ENCODE measurements around the gene DRGX. TPM values are rescaled to one million over a fixed set of nuclear protein-coding genes. Genes with fewer than 3 reads are reported as not detected.

Gene DRGX
- total and polyA plus RNA-seq, 2 of the 4 experiments (the other 2 are of a cell fraction), result not detected

- ChIA-PET POLR2A (ENCODE audit: unreplicated experiment) (no interaction called here), CTCF (no interaction called here)
- Histone ChIP-seq H3K4me1 (ENCODE audit: control insufficient read depth, insufficient read depth, low read length) (no peaks in the 10 kb centered on the region), H3K36me3 (ENCODE audit: control insufficient read depth, insufficient read depth, low read length) (no peaks in the 10 kb centered on the region), H3K9me3 (ENCODE audit: control insufficient read depth, insufficient read depth, low read length) (no peaks in the 10 kb centered on the region), H4K5ac (ENCODE audit: low read depth, low read length) (no peak overlapping the region), H2AK9ac (replicated peaks; ENCODE audit: low read depth, low read length, poor library complexity) (no peak overlapping the region), H3K4me3 (ENCODE audit: insufficient read depth, low read depth, low read length) (no peak overlapping the region), H3K9ac (ENCODE audit: low read depth, low read length) (no peak overlapping the region), H3K27ac (ENCODE audit: insufficient read depth, low read length) (no peak overlapping the region), H2BK20ac (ENCODE audit: low read depth, low read length) (no peak overlapping the region), H3K9me1 (ENCODE audit: insufficient read depth, low read length) (no peaks in the 10 kb centered on the region), H3K18ac (ENCODE audit: low read depth, low read length) (no peak overlapping the region), H2BK120ac (ENCODE audit: low read depth, low read length) (no peak overlapping the region), H2AFZ (replicated peaks; ENCODE audit: low read length, poor library complexity) (no peak overlapping the region), H2AK5ac (ENCODE audit: low read depth, low read length) (no peak overlapping the region), H3K4ac (ENCODE audit: low read depth, low read length) (no peak overlapping the region), H3K14ac (replicated peaks; ENCODE audit: low read depth, low read length) (no peak overlapping the region), H4K20me1 (ENCODE audit: insufficient read depth, low read length) (no peaks in the 10 kb centered on the region), H2BK5ac (ENCODE audit: low read depth, low read length, poor library complexity, severe bottlenecking) (no peak overlapping the region), H4K91ac (ENCODE audit: insufficient read depth, low read depth, low read length) (no peak overlapping the region), H3K79me1 (ENCODE audit: low read depth in 1 of 2, low read length in 2 of 2) (no peaks in the 10 kb centered on the region), H3K23ac (ENCODE audit: low read depth, low read length) (no peak overlapping the region), H4K8ac (ENCODE audit: low read depth in 2 of 2, low read length in 2 of 2) (no peak overlapping the region), H3K27me3 (ENCODE audit: control insufficient read depth, insufficient read depth, low read length) (peaks cover 13% of the 10 kb centered on the region), H3K56ac (ENCODE audit: extremely low read depth, insufficient read depth, low read length) (no peak overlapping the region), H3K4me2 (ENCODE audit: low read depth, low read length) (no peak overlapping the region), H2BK15ac (ENCODE audit: low read depth, low read length) (no peak overlapping the region)
- BruUV-seq (replicated peaks), result no TSS peak
- 29% methylated on average over 4 of the region's 4 CpGs; no CpG with 5 or more reads in 1 of the 2 experiments for WGBS, 2 experiments (ENCODE audit: extremely low coverage in 2 of 2, insufficient read length in 1 of 2)
- in situ Hi-C loops (cut with MboI; ENCODE audit: low sequenced_read_pairs) (no loop called here), dilution Hi-C loops (cut with HindIII; ENCODE audit: low sequenced_read_pairs, unreplicated experiment) (no loop called here), intact Hi-C loops (cut with micrococcal nuclease) (no loop called here)
- TF ChIP-seq RFX5 (IDR thresholded peaks at IDR 0.05; ENCODE audit: low read depth, low read length) (no peak), MAFK (IDR thresholded peaks at IDR 0.05; ENCODE audit: low read depth, low read length) (no peak), BHLHE40 (IDR thresholded peaks at IDR 0.05; ENCODE audit: low read depth, low read length) (no peak), RCOR1 (IDR thresholded peaks at IDR 0.05; ENCODE audit: insufficient replicate concordance, low read length) (no peak), NFE2L2 (IDR thresholded peaks at IDR 0.05; ENCODE audit: low read depth, low read length) (no peak), RAD21 (IDR thresholded peaks at IDR 0.05; ENCODE audit: low read length) (no peak), MAZ (IDR thresholded peaks at IDR 0.05; ENCODE audit: borderline replicate concordance, low read depth, low read length) (no peak), POLR2A (IDR thresholded peaks at IDR 0.05; ENCODE audit: low read depth, low read length) (no peak), CEBPB (IDR thresholded peaks at IDR 0.05; ENCODE audit: low read depth, low read length) (no peak), SMC3 (IDR thresholded peaks at IDR 0.05; ENCODE audit: low read depth, low read length) (no peak)
- TF ChIP-seq, protein P1, sequence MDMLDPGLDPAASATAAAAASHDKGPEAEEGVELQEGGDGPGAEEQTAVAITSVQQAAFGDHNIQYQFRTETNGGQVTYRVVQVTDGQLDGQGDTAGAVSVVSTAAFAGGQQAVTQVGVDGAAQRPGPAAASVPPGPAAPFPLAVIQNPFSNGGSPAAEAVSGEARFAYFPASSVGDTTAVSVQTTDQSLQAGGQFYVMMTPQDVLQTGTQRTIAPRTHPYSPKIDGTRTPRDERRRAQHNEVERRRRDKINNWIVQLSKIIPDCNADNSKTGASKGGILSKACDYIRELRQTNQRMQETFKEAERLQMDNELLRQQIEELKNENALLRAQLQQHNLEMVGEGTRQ (IDR thresholded peaks at IDR 0.05; ENCODE audit: low read depth, low read length), result no peak
- TF ChIP-seq, protein P2, sequence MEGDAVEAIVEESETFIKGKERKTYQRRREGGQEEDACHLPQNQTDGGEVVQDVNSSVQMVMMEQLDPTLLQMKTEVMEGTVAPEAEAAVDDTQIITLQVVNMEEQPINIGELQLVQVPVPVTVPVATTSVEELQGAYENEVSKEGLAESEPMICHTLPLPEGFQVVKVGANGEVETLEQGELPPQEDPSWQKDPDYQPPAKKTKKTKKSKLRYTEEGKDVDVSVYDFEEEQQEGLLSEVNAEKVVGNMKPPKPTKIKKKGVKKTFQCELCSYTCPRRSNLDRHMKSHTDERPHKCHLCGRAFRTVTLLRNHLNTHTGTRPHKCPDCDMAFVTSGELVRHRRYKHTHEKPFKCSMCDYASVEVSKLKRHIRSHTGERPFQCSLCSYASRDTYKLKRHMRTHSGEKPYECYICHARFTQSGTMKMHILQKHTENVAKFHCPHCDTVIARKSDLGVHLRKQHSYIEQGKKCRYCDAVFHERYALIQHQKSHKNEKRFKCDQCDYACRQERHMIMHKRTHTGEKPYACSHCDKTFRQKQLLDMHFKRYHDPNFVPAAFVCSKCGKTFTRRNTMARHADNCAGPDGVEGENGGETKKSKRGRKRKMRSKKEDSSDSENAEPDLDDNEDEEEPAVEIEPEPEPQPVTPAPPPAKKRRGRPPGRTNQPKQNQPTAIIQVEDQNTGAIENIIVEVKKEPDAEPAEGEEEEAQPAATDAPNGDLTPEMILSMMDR (conservative IDR thresholded peaks at IDR 0.05; ENCODE audit: low read depth, low read length), result no peak
- DNase-seq (no peak), ATAC-seq (ENCODE audit: low read depth) (no peak)
Measured at GRCh38 chr10:49368256-49368655, 27.6 kb downstream of the DRGX start.

Measured in IMR-90 (cell line).